EH (cell line): ENCODE results near the gene MDH1.

ENCODE experiments used
- DNase-seq: peaks from one replicate; pipeline ENCODE4 v3.0.0-alpha.2; 2015; ENCODE audit warnings: low read depth

The MDH1 gene

GRCh38 chr2:63639344-63639743 is 50.6 kb downstream of the MDH1 start:
- no peak for DNase-seq

DNA sequence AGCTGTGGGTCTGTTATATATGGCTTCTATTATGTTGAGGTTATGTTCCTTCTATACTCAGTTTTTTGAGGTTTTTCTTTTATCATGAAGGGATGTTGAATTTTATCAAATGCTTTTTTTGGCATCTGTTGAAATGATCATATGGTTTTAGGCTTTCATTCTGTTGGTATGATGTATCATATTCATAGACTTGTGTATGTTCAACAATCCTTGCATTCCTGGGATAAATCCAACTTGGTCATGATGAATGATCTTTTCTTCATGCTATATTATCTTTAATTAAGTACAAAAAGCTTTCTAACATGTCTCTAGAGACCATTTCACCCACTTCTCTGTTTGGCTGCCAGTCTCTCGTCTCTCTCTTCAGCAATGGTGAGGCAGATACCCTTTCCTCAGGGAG is 54.2 kb downstream of the MDH1 start:
- DNase-seq = no peak

DNA sequence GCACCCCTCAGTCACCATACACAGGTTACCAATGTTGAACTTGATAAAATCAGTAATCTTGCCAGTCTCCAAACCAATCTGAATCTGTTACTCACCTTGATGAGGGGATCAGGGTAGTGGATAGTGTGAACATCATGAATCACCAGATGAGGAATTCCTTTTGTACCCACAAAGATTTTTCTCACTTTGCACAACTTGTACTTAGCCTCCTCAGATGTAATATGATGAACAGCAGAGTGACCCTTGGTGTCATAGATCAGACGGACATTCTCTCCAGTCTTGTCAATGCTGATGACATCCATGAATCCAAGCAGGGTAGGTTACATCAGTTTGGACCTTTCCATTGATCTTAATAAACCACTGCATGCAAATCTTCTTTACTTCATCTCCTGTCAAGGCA is 54.7 kb downstream of the MDH1 start:
- no peak for DNase-seq

DNA sequence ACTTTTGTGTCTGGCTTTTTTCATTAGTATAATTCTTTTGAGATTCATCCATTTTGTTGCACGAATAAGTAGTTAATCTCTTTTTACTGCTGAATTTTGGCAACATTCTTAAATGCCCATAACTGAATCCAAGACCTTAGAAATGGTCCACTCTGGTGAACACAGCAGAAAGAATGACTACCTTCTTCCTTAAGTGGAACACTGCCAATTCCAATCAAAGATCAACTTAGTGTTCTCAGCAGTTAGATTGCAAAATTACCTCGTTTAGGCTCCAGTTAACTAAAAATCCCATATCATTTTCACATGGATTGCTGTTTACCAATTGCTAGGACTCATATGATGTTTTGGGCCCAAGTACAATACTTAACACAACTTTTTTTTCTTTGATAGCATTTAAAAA is 59.9 kb downstream of the MDH1 start:
- DNase-seq = no peak

GRCh38 chr2:63649829-63650228 is 61.1 kb downstream of the MDH1 start:
- no peak for DNase-seq

DNA sequence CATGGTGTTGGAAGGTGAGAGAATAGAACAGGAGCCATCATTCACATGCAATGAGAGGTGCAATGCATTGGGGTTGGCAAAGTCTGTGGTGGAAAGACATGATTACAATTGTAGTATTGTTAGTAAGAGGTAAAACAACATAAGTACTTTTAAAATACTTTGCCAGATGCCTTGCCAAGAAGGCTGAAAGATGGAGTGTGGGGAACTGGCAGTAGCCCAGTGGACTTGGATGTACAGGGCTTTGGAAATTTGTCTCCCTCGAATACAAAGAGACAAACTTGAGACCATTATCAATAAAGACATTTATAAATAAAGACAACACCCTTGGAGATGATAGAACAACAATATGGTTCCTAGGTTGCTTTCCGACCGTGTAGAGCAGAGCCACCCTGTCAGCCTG is 62.0 kb downstream of the MDH1 start:
- DNase-seq = no peak

- no peak for DNase-seq
Observed at GRCh38 chr2:63651356-63651755, 62.6 kb downstream of the MDH1 start.

DNA sequence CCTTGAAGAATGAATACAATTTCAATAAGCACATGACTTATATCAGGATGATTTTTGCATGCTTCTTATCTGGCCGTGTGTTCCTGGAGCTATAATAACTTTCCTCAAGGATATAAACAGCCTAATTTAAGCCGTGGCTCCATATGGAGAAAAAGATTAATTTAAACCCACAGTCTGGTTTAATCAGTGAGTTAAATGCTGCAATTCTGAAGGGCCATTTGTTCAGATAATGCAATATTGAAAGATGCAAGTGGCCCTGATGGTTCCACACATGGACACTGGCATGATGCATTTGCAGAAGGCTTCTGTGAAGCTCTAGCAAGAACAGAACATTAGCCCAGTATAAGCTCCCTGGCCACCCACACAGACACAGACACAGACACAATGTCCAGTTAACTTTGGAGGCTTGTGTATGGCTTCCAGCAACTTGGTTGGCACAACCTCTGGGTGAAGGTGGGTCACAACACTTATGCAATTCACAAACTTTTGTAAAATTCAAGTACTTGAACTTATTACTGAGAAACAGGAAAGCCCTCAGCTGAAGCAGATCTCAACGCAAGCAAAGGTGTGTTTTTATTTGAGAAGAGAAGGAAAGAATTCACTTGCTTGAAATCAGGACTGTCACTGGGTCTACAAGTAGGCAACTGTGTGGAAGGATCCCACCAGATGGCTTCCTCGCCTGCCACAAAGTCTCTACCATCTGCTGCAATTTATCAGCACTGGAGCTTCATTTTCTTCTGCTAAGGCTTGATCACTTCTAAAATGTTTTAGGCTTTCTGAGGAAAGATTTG is 63.3 kb downstream of the MDH1 start:
- DNase-seq = no peak

DNA sequence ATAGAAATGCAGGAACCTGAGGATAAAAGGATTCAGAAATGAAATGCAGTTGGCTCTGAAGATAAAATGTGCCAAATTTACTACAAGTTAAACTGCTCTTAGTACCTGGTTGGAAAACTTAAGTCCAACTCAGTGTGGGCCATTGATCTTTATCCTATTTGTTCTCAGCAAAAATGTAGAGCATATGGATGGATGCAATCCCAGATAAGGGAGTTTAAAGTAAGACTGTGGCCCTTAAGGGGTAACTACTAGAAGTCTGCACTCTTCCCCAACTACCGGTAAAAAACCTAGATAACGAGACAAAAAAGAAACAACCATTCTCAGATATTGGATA is 63.9 kb downstream of the MDH1 start:
- no peak for DNase-seq

GRCh38 chr2:63654959-63655358 is 66.2 kb downstream of the MDH1 start:
- peak; percentile 34 for DNase-seq
